ENCODE measurements around the gene NXF1.
"Not testable (repeated sequence)": the region's sequence is repeated elsewhere in the genome, so short reads cannot be mapped to it uniquely, and the experiment has no call there.

- TF ChIP-seq, protein P1, sequence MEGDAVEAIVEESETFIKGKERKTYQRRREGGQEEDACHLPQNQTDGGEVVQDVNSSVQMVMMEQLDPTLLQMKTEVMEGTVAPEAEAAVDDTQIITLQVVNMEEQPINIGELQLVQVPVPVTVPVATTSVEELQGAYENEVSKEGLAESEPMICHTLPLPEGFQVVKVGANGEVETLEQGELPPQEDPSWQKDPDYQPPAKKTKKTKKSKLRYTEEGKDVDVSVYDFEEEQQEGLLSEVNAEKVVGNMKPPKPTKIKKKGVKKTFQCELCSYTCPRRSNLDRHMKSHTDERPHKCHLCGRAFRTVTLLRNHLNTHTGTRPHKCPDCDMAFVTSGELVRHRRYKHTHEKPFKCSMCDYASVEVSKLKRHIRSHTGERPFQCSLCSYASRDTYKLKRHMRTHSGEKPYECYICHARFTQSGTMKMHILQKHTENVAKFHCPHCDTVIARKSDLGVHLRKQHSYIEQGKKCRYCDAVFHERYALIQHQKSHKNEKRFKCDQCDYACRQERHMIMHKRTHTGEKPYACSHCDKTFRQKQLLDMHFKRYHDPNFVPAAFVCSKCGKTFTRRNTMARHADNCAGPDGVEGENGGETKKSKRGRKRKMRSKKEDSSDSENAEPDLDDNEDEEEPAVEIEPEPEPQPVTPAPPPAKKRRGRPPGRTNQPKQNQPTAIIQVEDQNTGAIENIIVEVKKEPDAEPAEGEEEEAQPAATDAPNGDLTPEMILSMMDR (IDR thresholded peaks at IDR 0.05) = not testable (repeated sequence)
- TF ChIP-seq POLR2A (IDR thresholded peaks at IDR 0.05) = not testable (repeated sequence)
Measured at GRCh38 chr11:62828130-62828529, 22.9 kb upstream of the NXF1 start.

All from lower leg skin (tissue), 3 donors.